HG02610 (cell line): ENCODE results near the gene IL12B.
A peak's percentile ranks its signal among the peaks of the same experiment; 100 is the strongest.
"Not testable (repeated sequence)": the region's sequence is repeated elsewhere in the genome, so short reads cannot be mapped to it uniquely, and the experiment has no call there.

Experiments
- ATAC-seq: cut with Tn5 transposase; IDR thresholded peaks from one replicate; pipeline ENCODE4 v1.9.1; 2021; ENCODE audit warnings: mild to moderate bottlenecking, moderate library complexity; ENCODE audit not compliant: unreplicated experiment

Gene IL12B

DNA sequence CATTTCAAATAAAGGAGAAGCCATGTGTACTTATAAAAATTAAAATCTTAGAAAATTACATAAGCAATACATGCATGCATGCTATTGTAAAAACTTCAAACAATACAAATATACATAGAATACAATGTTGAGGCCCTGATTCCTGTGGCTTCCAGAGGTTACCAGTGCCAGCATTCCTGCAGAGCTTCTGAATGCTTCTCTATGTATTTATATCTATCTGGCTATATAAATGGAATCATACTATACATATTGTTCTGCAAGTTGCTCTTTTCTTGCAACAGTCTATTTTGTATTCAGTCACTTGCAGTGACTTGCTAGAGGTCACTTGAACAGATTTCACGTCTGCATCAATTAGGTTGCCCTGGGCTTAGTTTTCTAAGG lies 3.2 kb upstream of the IL12B start:
- no peak for ATAC-seq

DNA sequence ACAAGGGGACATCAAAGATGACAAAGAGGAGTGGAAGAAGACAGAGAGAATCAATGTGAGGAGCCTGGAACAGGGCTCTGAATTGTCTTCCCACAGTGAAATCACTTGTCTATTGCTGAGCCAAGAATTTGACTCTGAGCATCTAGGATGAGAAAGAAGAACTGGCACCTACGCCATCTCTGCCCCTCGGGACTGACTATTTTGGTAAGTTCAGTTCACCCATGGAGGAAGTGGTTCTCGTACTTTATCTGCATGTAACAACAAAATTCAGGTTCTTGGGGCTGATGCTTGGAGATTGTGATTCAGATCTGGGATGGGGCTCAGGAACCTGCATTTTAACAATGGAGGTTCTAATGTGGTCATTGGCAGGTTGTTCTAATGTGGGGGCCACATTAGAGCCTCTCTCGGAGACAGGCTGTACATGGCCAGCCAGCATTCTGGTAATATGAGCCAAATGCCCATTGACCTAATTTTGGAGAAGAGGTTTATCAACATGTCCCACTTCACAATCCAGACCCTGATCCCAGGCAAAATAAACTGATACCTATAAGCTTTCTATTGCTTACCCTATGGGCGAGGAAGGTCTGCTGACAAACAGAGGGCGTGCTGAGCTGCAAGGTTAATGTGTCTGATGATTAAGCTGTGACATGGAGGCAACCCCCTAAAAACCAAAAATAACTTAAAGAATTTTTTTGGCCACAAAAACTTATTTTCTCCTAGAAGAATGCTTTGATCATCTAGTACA lies 2.7 kb upstream of the IL12B start:
- peak; percentile 43 for ATAC-seq

DNA sequence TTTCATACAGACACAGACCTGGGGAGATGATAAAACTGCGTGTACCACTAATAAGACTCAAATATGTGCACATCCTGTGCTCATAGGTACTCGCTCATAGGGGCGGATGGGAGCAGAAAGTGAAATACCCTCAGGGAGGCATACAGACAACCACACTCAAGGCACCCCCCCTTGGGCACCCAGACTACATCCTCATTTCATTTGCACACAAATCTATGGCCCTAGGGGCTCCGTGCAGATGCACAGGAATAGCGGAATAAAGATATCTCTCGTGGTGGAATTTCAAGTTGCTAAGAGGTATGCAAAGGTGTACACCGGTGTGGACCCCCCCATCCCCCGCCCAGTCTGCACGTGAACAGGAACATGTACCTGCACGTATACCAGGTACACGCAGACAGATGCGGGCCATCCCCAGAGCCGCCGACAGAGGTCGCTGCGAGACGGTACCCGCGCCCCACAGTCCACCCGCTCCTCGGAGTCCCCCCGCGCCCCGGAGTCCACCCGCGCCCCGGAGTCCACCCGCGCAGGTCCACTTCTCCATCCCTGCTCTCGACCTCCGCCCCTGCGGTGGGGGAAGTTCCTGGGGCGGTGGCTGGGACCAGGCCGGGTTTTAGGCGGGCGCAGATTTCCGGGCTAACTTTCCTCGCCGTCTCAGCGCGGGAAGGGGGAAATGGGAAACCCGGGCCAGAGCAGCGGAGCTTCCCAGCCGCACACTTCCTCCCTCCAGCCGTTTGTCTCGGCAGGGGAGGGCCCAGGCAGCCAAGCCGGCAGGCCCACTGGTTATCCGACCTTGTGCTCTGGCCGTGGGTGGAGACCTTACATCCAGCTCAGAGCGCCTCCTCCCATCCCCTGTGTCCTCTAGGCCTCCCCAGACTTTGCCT lies 1.0 kb upstream of the IL12B start:
- peak; percentile 50 for ATAC-seq

DNA sequence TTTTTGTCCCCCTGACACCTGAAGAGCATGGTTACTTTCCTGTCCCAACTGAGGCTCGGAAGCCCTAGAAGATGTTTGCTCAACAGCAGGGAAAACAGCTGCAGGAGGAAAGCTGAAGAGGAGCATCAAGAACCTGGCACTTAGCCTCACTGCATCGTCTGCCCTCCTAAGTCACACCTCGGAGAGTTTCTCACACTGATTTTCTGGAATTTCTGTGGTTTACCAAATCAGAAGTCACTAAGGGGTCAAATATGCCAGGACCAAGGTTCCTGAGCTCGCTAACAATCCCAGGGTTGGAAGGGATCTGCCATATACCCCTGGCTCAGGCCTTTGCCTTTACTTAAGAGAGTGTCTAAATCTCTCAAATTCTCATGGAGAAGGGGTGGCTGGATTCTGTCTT lies 5.3 kb downstream of the IL12B start:
- no peak for ATAC-seq

DNA sequence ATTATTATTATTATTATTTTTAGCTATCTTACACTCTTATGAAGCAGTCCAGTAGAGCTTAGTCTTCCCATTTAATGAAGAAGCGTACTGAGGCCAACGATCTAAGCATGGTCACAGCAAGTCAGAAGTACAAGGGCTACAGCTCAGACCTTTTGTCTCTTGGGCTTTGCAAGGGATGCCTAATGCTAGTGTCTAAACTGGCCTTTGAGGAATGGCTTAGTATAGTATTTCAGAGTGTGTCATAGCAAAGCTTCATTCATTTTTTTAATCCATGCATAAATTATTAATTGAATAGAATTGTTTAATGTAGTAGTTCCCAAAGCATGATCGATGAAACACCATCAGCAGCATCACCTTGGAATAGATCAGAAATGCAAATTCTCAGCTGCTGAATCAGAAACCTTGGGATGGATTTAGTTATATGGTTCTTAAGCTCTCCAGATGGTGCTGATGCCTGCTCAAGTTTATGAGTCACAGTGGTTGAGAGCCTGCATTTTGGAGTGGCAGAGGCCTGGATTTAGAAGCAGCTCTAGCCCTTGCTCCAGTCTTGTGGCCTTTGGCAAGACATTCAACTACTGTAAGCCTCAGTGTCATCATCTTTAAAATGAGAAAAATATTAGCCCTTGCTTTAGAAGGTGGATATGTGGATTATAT lies 6.1 kb downstream of the IL12B start:
- no peak for ATAC-seq

DNA sequence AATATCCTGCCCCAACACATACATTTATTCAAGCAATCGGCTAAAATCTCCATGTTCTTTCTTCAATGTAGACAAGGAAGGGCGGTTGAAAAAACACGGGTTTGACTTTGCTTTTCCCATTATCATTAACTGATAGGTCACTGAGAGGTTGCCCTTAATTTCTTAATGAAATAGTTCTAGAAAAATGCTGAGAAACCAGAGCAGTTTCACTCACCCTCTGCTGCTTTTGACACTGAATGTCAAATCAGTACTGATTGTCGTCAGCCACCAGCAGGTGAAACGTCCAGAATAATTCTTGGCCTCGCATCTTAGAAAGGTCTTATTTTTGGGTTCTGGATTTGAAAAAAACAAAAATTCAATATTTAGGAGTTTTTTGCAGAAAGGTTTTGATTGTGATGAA lies 8.1 kb downstream of the IL12B start:
- ATAC-seq: no peak

DNA sequence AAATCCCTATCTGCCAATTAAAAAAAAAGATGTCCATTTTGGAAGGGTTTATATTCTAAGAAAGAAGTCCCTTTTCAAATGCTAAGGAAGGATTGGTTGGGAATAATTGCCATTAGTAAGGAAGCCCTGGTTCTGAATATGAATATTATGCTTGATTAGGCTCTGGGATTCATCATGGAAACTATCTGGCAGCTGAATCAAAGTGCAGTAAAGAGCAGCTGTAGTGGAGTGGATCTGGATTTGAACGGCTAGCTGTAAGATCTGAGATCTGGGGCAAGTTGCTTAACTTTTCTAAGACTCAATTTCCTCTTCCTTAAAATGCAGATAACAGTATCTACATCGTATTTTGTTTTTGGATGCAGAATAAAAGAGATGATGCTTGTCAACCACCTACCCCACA lies 10.5 kb downstream of the IL12B start:
- no peak for ATAC-seq

DNA sequence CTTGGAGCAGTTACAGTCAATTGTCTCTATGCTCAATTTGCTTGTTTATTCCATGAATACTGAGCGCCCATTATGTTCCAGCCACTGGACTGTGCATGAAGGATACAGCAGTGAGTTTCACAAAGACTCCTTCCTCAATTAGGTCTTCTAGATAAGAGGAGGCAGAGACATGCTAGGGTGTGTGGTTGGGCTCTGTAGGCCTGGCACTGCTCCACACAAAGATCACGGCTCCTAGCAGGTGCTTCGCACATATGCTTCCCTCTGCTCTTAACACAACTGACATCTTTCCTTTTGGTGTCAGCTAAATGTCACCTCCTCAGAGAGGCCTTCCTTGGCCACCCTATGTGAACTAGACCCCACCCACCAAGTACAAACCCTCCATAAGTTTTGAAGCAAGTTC lies 10.9 kb downstream of the IL12B start:
- no peak for ATAC-seq

DNA sequence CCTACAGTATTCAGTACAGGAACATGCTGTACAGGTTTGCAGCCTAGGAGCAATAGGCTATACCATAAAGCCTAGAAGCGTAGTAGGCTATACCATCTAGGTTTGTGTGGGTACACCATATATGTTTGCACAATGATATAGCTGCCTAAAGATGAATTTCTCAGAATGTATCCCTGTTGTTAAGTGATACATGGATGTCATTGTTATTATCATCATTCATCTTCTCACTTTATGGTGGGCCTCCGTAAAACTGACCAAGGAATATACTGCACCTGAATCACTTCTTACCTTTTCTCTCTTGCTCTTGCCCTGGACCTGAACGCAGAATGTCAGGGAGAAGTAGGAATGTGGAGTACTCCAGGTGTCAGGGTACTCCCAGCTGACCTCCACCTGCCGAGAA lies 11.8 kb downstream of the IL12B start:
- no peak for ATAC-seq

DNA sequence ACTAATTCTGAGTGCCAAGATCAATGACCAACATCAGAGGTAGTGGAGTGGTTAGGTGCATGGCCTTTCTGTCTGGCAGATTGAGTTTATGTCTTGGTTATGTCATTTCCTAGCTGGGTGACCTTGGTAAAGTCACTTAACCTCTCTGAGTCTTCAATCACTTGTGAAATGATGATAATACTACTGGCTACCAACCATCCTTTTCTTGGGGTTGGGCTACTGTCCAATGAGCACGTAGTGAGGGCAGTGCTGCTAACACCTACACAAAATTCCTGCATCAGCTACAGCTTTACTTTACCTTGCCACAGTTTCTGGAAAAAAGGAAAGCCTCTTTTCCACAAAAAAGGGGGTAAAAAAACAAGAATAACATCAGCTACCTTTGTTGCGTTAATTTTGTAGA lies 12.4 kb downstream of the IL12B start:
- ATAC-seq: no peak

DNA sequence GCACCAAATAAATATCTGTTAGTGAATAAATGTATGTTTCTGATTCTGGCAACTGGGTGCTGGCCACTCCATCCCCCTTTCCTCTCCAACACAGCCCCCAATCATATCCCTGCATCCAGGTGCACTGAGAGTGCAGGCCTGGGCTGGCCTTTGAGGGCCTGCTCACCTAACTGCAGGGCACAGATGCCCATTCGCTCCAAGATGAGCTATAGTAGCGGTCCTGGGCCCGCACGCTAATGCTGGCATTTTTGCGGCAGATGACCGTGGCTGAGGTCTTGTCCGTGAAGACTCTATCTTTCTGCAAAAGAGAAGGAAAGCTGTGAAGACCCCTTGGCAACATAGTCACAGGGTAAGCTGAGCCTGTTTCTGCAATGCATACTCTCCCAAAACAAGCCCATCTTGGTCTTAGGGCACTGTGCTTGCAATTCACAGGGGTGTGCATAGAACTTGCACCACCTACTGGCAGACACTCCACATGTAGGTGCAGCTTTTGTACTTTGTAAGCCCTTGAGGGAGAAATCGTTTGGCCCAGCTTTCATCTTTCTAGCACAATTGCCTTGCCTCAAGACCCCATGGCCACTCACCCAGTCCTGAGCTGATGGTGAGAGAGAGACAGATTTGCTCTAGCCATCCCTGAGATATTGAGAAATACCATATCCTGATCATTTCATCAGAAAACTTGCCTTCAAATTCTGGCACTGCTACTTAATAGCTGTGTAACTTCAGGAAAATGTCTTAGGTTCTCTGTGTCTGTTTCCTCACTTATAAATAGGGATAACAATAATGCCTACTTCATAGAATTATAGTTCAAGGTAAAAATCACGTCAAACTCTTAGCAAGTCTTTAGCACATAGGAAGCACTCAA lies 13.5 kb downstream of the IL12B start:
- ATAC-seq: peak; percentile 69

DNA sequence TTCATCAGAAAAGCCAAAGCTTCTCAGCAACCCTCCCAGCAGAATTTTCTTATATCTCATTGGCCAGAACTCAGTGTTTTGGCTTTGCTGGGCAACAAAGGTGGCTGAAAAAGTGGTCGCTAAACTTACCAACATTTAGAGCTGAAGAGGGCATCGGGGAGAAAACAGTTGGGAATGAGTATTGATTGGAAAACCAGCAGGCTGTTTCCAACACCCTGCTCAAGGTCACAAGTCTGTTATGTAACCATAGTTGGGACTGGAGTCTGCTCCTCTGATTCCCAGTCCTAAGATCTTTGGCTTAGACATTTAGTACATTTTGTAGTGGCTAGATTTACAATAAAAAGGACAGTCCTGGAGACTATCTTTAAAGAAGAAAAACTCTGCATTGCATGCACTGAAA lies 17.1 kb downstream of the IL12B start:
- ATAC-seq: no peak

DNA sequence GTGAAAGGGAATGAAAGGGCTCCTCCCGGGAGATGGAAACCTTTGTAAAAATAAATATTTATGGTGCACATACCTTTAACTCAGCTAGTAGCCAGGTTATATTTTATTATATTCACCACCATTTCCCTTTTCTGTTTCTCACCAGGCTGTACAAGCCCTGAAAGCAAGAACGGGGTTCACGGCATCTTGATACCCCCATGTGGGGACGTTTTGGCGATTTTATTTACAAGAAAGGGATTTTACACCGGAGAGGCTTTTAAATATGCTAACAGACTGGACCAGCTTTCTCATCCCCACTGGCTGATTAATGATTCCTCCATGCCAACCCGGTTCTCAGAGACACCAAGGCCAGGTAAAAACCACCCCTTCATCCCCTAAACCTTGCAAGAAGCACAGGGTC lies 19.2 kb downstream of the IL12B start:
- no peak for ATAC-seq

DNA sequence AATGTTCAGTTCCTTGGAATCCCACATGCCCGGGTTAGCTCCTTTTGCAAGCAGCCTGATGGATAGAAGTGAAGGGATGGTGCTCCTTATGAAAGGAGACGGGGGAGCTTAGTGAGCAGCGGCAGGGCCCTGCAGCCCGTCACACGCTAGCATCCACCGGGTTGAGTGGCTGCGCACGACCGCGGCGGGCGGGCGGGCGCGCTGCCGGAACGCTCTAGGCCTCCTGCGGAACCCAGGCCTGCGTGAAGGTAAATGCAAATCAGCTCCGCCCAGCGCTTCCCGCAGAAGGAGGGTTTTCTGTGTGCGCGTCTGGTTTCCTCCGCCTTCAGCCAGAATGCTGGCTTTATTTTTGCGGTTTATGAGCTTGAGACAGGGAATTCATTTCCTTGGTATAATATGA lies 19.8 kb downstream of the IL12B start:
- ATAC-seq: peak; percentile 69

DNA sequence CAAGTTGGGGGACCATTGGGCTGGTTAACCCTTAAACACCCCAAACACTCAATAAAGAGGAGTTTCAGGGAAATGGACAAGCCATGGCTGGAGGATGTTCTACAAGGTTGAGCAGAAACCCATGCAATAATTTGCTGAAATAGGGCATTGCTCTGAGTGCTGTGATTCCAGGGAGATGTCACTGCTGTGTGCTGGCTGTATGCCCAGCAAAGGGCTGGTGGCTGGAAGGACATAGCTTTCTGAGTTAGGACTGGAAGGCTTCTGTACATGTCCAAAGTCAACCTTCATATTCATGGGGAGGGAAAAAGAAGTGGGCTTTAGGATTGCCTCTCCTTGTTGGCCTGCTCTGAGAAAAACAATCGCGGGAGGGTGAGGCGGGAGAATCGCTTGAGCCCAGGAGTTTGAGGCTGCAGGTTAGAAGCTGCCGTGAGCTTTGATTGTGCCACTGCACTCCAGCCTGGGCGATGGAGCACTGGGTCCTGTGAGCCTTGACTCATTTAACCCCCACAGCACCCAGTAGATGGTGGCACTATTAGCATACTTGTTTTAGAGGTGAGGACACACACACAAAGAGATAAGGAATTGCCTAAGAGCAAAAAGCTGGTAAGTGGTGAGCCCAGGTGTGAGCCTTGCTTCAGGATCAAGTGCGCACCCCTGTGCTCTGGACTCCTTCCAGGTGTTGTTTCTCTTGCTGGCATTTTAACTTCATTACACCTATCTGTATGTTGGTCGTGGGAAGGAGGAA lies 20.4 kb downstream of the IL12B start:
- no peak for ATAC-seq

DNA sequence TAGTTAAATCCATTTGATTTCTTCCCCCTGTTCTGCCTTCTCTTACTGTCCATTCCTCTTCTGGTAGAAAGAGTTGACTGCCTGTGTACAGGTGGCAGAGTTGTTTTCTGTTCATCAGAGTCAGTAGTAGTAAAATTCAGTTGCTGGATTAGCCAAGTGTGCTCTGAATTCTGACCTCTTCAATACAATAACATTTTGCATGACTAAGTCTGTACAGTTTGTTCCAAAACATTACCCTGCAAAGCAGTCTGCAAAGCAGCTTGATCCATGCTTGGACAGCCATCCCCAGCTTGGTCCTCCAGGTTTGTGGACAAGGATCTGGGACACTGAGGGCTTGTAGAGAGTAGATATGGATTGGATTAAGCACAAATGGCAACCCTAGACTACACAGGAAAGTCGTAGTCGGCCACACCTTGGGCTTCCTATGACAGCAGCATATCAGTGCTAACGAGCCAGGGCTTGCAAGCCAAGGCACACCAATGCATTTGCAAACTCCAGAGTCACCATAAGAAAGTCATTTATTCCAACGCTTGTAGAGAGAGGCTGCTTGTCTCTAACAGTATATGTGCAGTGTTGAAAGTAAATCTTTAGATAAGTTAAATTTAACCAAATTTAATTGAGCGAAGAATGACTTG lies 25.2 kb downstream of the IL12B start:
- ATAC-seq: no peak

DNA sequence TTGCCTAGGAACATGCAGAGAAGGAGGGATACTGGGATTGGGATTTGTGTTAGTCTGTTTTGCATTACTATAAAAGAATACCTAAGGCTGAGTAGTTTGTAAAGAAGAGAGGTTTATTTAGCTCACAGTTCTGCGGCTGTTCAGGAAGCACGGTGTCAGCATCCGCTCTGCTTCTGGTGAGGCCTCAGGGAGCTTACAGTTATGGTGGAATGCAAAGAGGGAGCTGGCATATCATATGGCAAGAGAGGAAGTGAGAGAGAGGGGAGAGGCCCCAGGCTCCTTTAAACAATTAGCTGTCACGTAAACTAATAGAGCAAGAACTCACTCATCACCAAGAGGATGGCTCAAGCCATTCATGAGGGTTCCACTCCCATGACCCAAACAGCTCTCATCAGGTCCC lies 27.0 kb downstream of the IL12B start:
- no peak for ATAC-seq

DNA sequence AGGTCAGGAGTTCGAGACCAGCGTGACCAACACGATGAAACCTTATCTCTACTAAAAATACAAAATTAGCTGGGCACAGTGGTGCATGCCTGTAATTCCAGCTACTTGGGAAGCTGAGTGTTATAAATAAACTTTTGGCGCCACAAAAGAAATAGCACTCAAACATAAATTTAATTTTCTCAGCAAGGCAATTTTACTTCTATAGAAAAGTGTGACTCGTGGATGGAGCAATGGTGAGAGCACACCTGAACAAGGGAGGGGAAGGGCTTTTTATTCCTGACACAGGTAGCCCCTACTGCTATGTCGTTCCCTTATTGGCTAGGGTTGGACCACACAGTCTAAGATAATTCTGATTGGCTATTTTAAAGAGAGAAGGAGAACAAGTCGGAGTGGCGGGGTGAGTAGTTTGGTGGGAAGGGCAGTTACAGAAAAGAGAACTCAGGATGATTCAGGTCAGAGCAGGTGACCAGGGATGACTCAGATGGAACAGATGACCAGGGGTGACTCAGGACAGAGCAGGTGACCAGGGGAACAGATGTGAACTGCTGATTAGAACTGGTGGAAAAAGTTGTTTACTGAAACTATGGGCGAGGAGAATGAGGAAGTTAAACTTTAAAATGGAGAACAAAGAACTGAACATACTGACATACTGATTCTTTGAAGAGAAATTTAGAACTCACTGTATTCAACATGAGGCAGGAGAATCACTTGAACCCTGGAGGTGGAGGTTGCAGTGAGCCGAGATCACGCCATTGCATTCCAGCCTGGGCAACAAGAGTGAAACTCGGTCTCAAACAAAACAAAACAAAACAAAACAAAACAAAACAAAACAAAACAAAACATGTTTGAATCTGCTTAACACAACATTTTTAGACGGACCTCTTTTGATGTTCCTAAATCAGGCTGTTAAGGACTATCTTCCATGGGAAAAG lies 28.1 kb downstream of the IL12B start:
- ATAC-seq: not testable (repeated sequence)

DNA sequence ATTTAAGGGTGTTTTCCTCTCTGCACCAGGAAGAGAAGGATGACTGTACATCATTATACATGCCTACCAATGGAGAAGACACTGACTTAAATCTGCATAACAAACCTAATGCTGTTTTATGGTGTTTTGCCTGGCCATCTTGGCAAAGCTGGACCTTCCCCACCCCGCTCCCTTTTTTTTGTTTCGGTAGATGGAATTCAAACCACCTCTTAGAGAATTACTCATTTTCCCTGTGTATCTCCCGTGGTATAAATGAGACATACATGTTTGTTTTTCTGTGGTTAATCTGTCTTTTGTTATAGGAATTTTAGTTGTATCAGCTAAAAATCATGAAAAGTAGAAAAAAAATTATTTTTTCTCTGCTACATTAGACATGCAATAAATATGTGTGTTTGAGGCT lies 28.8 kb downstream of the IL12B start:
- ATAC-seq: no peak
